HTR-8/SVneo (cell line): ENCODE data around the gene KLHL10.
A peak's percentile ranks its signal among the peaks of the same experiment; 100 is the strongest.

Experiments
- DNase-seq: peaks from one replicate; pipeline ENCODE4 v3.0.0; 2011; ENCODE audit warnings: low spot score, mixed read lengths; ENCODE audit not compliant: insufficient read length
- FAIRE-seq: peaks from 2 replicates; lab custom pipeline; 2011; peaks lifted over from hg19 to GRCh38; lab: Jason Lieb, UNC

The KLHL10 gene

GRCh38 chr17:41837761-41838538 lies at the start of gene KLHL10:
KLHL10 (plus strand) TSS chr17:41837825; CDS start chr17:41837933, 108 bp downstream.
- DNase-seq (no peak), FAIRE-seq (no peak)

- FAIRE-seq: peak; percentile 90
- DNase-seq: peak; percentile 79
These were observed 44.5 kb upstream of the KLHL10 start for GRCh38 chr17:41792845-41793783.

GRCh38 chr17:41793784-41794539 lies 43.7 kb upstream of the KLHL10 start:
- DNase-seq (no peak), FAIRE-seq (no peak)

GRCh38 chr17:41794540-41794975 lies 43.1 kb upstream of the KLHL10 start:
- DNase-seq (no peak), FAIRE-seq (no peak)

- DNase-seq: no peak
- FAIRE-seq: no peak
These were observed 41.3 kb upstream of the KLHL10 start for GRCh38 chr17:41796121-41796895.

GRCh38 chr17:41797377-41797776 lies 40.2 kb upstream of the KLHL10 start:
- FAIRE-seq: no peak
- no peak for DNase-seq

GRCh38 chr17:41799366-41799765 lies 38.3 kb upstream of the KLHL10 start:
- FAIRE-seq (peak; percentile 26), DNase-seq (no peak)

- FAIRE-seq (peak; percentile 70), DNase-seq (peak; percentile 68)
These were observed 36.8 kb upstream of the KLHL10 start for GRCh38 chr17:41800601-41801373.

GRCh38 chr17:41801374-41802271 lies 36.0 kb upstream of the KLHL10 start:
- FAIRE-seq (peak; percentile 74), DNase-seq (peak; percentile 88)

- no peak for DNase-seq
- FAIRE-seq: no peak
These were observed 34.3 kb upstream of the KLHL10 start for GRCh38 chr17:41803049-41804020.

GRCh38 chr17:41806685-41807445 lies 30.8 kb upstream of the KLHL10 start:
- DNase-seq: no peak
- no peak for FAIRE-seq

GRCh38 chr17:41810659-41811548 lies 26.7 kb upstream of the KLHL10 start:
- DNase-seq (no peak), FAIRE-seq (peak; percentile 20)

GRCh38 chr17:41811549-41812380 lies 25.9 kb upstream of the KLHL10 start, which contains the start of gene P3H4:
P3H4 (minus strand) TSS chr17:41811949; CDS start chr17:41811915, 34 bp downstream.
- FAIRE-seq: peak; percentile 87
- DNase-seq: peak; percentile 88
